Stimulated activated memory B cell treated with anti-CD40 and anti-IgM and Interleukin-4, amounts not matched to agents 10 μg/mL and 1 μg/mL and 100 μg/mL, for 72 hours (primary cell): ENCODE data around the gene PSORS1C1.

Experiments
- ATAC-seq: fragments of 150-1000 bp; cut with Tn5 transposase; 2 replicates; pipeline ENCODE4 v1.10.0; 2021
- H3K27ac Mint-ChIP-seq: one replicate; pipeline ENCODE4 v1.8.0; 2022; ENCODE audit warnings: mild to moderate bottlenecking, mixed read lengths
- H3K27me3 Mint-ChIP-seq: one replicate; pipeline ENCODE4 v1.8.0; 2022; ENCODE audit warnings: mixed read lengths
- H3K36me3 Mint-ChIP-seq: one replicate; pipeline ENCODE4 v1.8.0; 2022; ENCODE audit warnings: mixed read lengths
- H3K4me1 Mint-ChIP-seq: one replicate; pipeline ENCODE4 v1.8.0; 2022; ENCODE audit warnings: mixed read lengths
- H3K4me3 Mint-ChIP-seq: one replicate; pipeline ENCODE4 v1.8.0; 2022; ENCODE audit warnings: mild to moderate bottlenecking, moderate library complexity, mixed read lengths
- H3K9me3 Mint-ChIP-seq: one replicate; pipeline ENCODE4 v1.8.0; 2022; ENCODE audit warnings: mixed read lengths

PSORS1C1 gene

DNA sequence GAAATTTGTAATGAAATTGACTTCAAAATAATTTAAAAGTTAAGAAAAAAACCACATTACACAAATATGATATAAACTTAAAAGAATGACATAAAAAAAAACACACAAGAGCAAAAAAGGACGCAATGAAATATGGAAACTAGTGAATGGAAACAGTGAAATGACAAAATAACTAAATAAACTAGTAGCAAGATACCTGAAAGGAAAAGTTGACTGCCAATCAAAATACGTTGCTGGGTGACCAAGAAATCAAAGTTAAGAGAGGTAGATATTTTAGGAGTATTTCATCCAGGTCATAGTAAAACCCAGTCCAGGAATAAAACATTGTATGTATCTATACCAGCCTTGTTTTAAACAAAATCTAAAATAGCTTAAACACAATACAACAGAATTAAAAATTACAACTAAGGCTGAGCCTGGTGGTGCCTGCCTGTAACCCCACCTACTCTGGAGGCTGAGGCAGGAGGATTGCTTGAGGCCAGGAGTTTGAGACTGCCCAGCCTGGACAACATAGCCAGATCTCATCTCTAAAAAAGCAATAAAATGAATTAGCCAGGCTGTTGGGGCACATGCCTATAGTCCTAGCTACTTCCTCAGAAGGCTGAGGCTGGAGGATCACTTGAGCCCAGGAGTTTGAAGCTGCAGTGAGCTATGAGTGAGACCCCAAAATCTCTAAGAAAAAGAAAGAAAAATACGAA lies 24.2 kb upstream of the PSORS1C1 start:
- H3K36me3 Mint-ChIP-seq = no peaks in the 10 kb centered on the region
- H3K27ac Mint-ChIP-seq = no peak overlapping the region
- H3K27me3 Mint-ChIP-seq = peaks cover 26% of the 10 kb centered on the region
- H3K4me1 Mint-ChIP-seq = peaks cover 25% of the 10 kb centered on the region
- ATAC-seq = no peak
- no peaks in the 10 kb centered on the region for H3K9me3 Mint-ChIP-seq
- no peak overlapping the region for H3K4me3 Mint-ChIP-seq

DNA sequence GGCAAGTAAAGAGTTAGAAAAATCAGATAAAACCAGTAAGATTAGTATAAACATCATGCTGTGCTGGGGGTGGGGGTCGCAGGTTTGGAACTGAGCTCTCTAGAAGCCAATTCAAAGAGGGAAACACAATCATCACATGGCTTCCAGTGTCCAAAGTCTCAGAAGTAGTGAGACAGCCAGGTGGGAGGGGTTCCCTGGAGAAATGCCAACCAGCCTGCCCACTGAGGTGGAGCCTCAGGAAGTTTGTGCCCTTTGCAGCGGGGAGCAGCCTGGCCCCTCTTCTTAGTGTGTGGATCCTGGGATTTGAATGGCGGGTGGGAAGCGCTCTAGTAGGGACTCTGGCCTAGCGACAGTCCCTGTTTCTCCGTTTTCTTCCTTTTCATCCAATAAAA lies 23.6 kb upstream of the PSORS1C1 start:
- Mint-ChIP-seq H3K4me3 (no peak overlapping the region), H3K36me3 (no peaks in the 10 kb centered on the region)
- no peak for ATAC-seq

DNA sequence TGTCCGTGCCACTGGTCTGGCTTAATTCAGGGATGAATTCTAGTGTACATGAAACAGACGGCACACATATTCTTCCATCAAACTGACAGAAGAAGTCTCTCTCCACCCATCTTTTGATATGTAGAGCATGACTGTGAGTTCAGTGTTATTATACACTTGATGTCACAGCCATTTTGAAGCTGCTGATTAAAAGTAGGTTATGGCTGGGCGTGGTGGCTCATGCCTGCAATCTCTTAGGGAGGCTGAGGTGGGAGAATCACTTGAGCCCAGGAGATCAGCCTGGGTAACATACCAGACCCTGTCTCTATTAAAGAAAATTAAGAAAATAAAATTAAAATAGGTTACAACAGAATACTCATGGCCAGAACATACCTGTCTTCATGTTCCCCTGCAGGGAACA lies 22.9 kb upstream of the PSORS1C1 start:
- Mint-ChIP-seq H3K4me3 (no peak overlapping the region), H3K4me1 (peaks cover 25% of the 10 kb centered on the region), H3K27ac (no peak overlapping the region), H3K27me3 (peaks cover 17% of the 10 kb centered on the region), H3K9me3 (no peaks in the 10 kb centered on the region), H3K36me3 (no peaks in the 10 kb centered on the region)
- no peak for ATAC-seq

More for the DNA sequence above, 23.6 kb upstream of the PSORS1C1 start:
- peaks cover 25% of the 10 kb centered on the region for H3K4me1 Mint-ChIP-seq
- H3K9me3 Mint-ChIP-seq = no peaks in the 10 kb centered on the region
- peaks cover 21% of the 10 kb centered on the region for H3K27me3 Mint-ChIP-seq
- no peak overlapping the region for H3K27ac Mint-ChIP-seq

DNA sequence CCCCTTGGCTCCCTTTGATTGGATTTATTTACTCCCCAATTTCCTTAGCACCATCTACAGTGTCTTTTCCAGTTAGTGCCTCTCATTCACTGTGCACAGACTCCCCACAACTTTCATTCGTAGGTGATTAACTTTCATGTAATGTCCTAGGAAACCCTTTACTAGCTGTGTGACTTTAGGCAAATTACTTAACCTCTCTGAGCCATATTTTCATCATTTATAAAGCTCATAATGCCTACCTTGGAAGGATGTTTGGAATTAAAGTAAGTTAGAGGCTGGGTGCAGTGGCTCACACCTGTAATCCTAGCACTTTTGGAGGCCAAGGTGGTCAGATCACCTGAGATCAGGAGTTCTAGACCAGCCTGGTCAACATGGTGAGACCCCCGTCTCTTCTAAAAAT lies 22.4 kb upstream of the PSORS1C1 start:
- H3K4me1 Mint-ChIP-seq = peaks cover 23% of the 10 kb centered on the region
- H3K4me3 Mint-ChIP-seq = no peak overlapping the region
- peaks cover 14% of the 10 kb centered on the region for H3K27me3 Mint-ChIP-seq
- no peaks in the 10 kb centered on the region for H3K36me3 Mint-ChIP-seq
- no peak for ATAC-seq
- no peaks in the 10 kb centered on the region for H3K9me3 Mint-ChIP-seq
- H3K27ac Mint-ChIP-seq = no peak overlapping the region

DNA sequence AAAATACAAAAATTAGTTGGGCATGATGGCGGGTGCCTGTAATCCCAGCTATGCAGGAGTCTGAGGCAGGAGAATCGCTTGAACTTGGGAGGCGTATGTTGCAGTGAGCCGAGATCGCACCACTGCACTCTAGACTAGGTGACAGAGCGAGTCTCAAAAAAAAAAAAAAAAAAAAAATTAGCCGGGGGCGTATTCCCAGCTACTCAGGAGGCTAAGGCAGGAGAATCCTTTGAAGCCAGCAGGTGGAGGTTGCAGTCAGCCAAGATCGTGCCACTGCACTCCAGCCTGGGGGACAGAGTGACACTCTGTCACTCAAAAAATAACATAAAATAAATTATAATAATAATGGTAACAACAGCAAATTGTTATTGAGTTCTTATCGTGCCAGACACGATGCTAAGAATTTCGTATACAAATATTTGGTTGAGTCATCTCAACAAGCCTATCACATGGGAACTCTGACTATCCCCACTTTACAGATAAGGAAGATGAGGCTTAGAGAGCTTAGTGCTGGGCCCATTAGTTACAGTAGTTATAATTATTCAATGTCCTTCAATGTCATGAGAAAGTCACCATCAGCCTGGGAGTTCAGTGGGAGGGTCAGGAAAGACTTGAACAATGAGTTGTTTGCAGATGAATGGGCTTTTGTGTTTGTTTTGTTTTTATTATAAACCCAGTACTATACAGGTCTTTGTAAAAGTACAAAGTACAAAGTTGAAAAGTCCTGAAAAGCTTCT lies 21.7 kb upstream of the PSORS1C1 start:
- peaks cover 7% of the 10 kb centered on the region for H3K27me3 Mint-ChIP-seq
- H3K36me3 Mint-ChIP-seq = no peaks in the 10 kb centered on the region
- ATAC-seq = no peak
- no peak overlapping the region for H3K4me3 Mint-ChIP-seq
- H3K9me3 Mint-ChIP-seq = no peaks in the 10 kb centered on the region
- no peak overlapping the region for H3K27ac Mint-ChIP-seq
- peaks cover 16% of the 10 kb centered on the region for H3K4me1 Mint-ChIP-seq

DNA sequence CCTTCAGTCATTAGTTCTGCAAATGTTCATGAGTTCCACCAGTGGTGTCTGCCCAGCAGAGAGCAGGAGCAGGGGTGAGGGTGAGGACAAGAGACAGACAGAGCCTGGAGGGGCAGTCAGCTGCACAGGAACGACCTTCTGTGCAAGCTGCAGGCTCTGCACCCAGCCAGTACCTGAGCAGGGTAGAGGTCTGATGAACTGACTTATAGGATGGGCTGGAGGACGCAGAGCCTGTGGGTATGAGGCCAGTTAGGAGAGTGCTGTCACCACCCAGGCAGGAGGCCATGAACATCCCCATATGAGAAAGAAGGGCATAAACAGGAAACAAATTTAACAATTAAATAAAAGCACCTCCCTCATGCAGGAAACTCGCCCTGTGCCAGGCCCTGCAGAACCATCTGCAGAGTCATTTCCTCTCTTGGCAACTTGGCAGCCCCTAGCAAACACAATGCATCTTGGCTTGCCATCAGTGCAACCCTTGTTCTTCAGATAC lies 20.2 kb upstream of the PSORS1C1 start:
- Mint-ChIP-seq H3K4me1 (peaks cover 16% of the 10 kb centered on the region), H3K27me3 (no peaks in the 10 kb centered on the region), H3K4me3 (no peak overlapping the region), H3K27ac (peak overlapping the region; percentile 71), H3K9me3 (no peaks in the 10 kb centered on the region), H3K36me3 (no peaks in the 10 kb centered on the region)
- ATAC-seq = peak; percentile 61

DNA sequence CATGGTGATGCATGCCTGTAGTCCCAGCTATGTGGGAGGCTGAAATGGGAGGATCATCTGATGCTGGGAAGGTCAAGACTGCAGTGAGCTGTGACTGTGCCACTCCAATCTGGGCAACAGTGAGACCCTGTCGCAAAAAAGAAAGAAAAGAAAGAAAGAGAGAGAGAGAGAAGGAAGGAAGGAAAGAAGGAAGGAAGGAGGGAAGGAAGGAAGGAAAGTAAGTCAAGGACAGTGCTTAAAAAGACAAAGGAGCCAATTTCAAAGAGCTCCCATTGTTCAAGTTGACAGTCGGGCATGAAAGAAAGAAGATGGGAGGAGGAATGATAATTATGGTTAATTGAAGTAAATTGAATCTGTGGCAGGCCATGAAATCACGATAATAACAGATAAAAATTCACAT lies 18.4 kb upstream of the PSORS1C1 start:
- H3K27me3 Mint-ChIP-seq = no peaks in the 10 kb centered on the region
- ATAC-seq = no peak
- H3K36me3 Mint-ChIP-seq = no peaks in the 10 kb centered on the region
- H3K9me3 Mint-ChIP-seq = no peaks in the 10 kb centered on the region
- H3K4me3 Mint-ChIP-seq = no peak overlapping the region
- peak overlapping the region; percentile 9 for H3K27ac Mint-ChIP-seq
- peaks cover 16% of the 10 kb centered on the region for H3K4me1 Mint-ChIP-seq

DNA sequence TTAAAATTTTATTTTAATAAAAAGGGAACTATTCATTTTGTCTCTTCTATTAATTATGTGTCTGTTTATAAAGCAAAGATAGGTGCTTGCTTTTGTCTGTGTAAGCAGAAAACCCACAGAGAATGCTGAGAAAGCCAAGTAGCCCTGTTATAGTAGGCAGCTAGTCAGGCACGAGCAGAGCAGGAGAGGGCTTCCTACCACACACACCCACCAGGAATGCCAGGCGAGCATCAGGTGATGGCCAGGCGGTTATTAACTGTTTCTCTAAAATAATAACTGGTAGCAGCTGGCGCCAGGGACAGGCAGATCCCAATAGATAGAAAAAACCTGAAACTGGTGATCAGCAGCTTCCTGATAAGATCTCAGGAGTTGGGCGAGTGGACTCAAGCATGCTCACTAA lies 17.9 kb upstream of the PSORS1C1 start:
- no peak for ATAC-seq
- H3K36me3 Mint-ChIP-seq = no peaks in the 10 kb centered on the region
- H3K4me1 Mint-ChIP-seq = peaks cover 16% of the 10 kb centered on the region
- H3K4me3 Mint-ChIP-seq = no peak overlapping the region
- H3K27ac Mint-ChIP-seq = peak overlapping the region; percentile 9
- H3K27me3 Mint-ChIP-seq = no peaks in the 10 kb centered on the region
- H3K9me3 Mint-ChIP-seq = no peaks in the 10 kb centered on the region

DNA sequence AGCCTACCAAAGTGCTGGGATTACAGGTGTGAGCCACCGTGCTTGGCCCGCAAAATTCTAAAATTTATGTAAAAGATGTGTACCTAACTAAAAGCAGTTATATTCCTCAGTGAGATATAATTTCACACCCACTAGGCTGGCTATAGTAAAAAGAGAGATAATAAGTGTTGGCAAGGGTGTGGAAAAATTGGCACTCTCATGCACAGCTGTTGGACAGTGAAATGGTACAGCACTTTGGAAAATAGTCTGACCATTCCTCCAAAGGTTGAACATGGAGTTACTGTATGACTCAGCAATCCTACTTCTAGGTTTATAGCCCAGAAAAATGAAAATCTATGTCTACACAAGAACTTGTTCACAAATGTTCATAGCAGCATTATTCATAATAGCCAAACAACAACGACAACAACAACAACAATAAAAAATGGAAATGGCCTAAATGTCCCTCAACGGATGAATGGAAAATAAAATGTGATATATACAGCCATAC lies 16.1 kb upstream of the PSORS1C1 start:
- no peaks in the 10 kb centered on the region for H3K27me3 Mint-ChIP-seq
- no peak overlapping the region for H3K27ac Mint-ChIP-seq
- peaks cover 16% of the 10 kb centered on the region for H3K4me1 Mint-ChIP-seq
- H3K9me3 Mint-ChIP-seq = no peaks in the 10 kb centered on the region
- ATAC-seq = no peak
- no peaks in the 10 kb centered on the region for H3K36me3 Mint-ChIP-seq
- no peak overlapping the region for H3K4me3 Mint-ChIP-seq

DNA sequence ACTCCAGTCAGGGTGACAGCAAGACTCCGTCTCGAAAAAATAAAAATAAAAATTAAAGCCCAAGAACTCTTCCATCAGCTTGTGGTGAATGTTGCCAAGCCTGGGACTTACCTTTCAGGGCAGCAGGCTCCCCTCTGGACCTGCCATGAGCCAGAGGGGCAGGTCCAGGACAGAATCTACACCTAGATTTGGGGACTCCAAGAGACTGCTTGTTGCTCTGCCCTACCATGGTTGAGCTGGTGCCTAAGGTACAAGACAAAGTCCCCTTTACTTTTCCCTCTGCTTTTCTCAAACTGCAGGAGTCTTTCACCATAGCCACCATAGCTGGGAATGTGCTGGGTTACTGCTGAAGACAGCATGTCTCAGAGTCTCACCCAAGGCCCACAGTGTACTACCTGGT lies 11.5 kb upstream of the PSORS1C1 start:
- Mint-ChIP-seq H3K27ac (no peak overlapping the region), H3K4me3 (no peak overlapping the region), H3K36me3 (no peaks in the 10 kb centered on the region), H3K27me3 (no peaks in the 10 kb centered on the region), H3K4me1 (no peaks in the 10 kb centered on the region), H3K9me3 (no peaks in the 10 kb centered on the region)
- ATAC-seq = no peak

DNA sequence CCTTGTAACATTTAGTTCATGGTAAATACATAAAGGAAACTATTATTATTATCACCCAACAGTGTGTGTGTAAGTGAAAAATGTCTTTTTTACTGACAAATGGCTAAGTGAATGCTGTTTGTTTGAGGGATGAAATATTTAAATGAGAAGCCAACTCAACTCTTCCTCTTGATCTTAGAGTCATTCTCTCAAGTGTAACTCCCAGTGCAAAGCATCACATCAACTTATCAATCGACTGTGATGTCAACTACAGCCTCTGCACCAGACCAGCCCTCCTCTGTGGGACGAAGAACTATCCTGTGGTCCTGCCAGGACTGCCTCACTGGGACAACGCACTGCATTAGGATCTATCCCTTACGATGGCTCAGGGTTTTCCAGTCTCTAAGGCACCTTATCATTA lies 7.5 kb upstream of the PSORS1C1 start:
- H3K27ac Mint-ChIP-seq = no peak overlapping the region
- H3K36me3 Mint-ChIP-seq = no peaks in the 10 kb centered on the region
- H3K27me3 Mint-ChIP-seq = peaks cover 30% of the 10 kb centered on the region
- no peaks in the 10 kb centered on the region for H3K4me1 Mint-ChIP-seq
- no peak for ATAC-seq
- H3K9me3 Mint-ChIP-seq = no peaks in the 10 kb centered on the region
- H3K4me3 Mint-ChIP-seq = no peak overlapping the region

DNA sequence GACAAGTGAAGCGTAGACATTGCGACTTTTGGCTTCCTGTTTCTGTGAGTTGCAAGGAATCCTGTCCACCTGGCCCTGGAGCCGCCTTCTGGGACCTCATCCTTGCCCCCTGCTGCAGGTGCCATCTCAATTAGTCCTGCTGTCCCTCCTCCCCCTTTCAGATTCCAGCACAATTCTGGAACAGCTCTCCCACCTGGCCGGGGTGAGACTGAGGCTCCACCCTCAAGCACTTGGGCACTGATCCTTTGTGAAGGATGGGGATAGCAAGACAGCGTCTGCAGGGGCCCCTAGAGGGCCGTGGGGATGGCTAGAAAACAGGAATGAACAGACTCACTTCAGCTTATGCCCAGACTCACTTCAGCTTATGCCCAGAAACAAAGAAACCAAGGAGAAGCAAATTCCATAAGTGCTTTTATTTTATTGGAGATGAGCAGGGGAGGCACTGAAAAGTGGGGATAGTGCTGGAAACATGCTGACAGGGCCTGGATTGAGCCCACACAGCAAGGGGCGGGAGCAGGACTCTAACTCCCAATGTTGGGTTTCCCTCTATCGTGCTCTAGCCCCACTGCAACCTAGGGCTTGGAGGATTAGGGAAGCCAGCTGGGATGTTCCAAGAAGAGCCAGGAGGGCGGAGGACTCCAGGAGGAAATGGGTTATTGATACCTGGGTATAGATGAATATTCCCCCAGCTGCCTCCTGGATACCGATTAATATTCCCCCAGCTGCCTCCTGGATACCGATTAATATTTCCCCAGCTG lies 3.6 kb upstream of the PSORS1C1 start:
- ATAC-seq = no peak
- H3K36me3 Mint-ChIP-seq = no peaks in the 10 kb centered on the region
- no peak overlapping the region for H3K27ac Mint-ChIP-seq
- H3K27me3 Mint-ChIP-seq = peaks cover 60% of the 10 kb centered on the region
- no peaks in the 10 kb centered on the region for H3K9me3 Mint-ChIP-seq
- peaks cover 17% of the 10 kb centered on the region for H3K4me1 Mint-ChIP-seq
- H3K4me3 Mint-ChIP-seq = no peak overlapping the region

DNA sequence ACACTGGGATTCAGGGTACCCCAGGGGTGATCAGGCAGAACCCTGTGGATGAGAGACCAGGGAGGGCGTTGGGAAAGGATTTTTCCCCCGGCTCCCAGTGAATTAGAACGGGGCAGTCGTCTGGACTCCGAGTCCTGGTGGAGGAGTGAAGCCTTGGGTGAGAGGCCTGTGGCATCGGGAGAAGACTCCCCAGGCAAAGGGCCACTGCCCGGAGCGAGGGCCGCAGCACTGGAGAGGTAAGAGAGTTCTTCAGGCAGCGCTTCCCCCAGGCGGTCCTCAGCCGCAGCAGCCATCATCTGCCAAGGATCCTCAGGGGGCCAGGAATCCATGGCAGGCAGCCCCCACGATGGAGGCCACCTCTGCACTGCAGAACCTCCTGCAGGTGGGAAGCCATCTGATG lies 2.9 kb upstream of the PSORS1C1 start:
- H3K4me1 Mint-ChIP-seq = peaks cover 17% of the 10 kb centered on the region
- no peak for ATAC-seq
- no peak overlapping the region for H3K27ac Mint-ChIP-seq
- H3K4me3 Mint-ChIP-seq = no peak overlapping the region
- no peaks in the 10 kb centered on the region for H3K9me3 Mint-ChIP-seq
- peaks cover 67% of the 10 kb centered on the region for H3K27me3 Mint-ChIP-seq
- H3K36me3 Mint-ChIP-seq = no peaks in the 10 kb centered on the region

DNA sequence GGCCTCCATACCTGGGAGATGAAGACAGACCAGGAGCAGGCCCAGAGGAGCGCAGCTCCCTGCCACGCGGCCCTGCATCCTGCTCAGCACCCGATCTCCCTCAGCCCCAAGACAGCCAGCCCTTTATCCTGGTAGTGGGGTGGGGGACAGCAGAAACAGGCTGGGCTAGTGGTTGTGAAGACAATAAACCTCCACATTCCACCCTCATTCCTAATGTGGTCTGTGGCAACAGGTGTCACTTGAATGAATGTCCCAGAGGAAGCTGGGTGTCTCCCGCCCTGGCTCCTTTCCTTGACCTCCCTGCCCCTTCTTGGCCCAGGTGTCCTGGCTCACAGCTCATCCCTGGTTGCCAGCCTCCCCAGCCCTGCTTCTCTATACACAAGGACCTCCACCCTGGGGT lies 2.1 kb upstream of the PSORS1C1 start, which contains the start of gene C6orf15:
Gene C6orf15 (minus strand): TSS at position 98 of the 400 bp plus-strand sequence. CDS start 20 bp downstream, at position 78.
- H3K27ac Mint-ChIP-seq = no peak within 1 kb of the TSS
- no peaks in the 10 kb centered on the region for H3K9me3 Mint-ChIP-seq
- no peaks in the 10 kb centered on the region for H3K36me3 Mint-ChIP-seq
- no peak for ATAC-seq
- H3K4me1 Mint-ChIP-seq = peaks cover 17% of the 10 kb centered on the region
- H3K27me3 Mint-ChIP-seq = peaks cover 72% of the 10 kb centered on the region
- H3K4me3 Mint-ChIP-seq = no peak within 1 kb of the TSS

DNA sequence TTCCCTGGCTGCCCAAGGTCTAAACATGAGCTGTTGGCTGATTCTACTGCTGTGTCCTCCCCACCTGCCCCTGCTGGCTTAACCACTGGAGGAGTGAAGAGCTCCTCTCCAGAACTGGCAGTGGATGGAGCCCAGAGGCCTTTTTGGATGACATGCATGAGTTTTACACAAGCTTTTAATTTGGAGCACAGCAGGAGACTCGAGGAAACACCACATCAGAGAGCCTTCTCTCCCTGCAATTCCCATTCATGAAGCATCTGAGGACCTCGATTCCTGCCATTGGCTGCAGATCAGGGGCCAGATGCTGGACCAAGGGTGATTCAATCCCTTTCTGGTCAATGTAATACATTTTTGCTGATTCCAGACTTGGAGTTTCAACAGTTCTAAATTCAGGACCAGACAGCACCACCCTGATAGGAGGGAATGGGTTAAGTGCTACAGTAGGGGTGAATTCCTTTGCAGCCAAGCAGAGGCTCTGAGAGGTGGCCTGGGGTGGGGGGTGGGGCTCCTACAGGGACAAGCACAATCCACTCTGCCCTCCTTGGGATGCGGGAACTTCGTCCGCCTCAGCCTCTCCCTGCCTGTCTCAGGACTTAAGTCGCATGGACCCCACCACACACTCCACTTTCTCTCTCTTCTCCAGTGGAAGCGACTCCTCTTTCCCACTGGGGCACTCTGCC lies 599 bp upstream of the PSORS1C1 start:
- Mint-ChIP-seq H3K27ac (no peak overlapping the region), H3K4me1 (peaks cover 17% of the 10 kb centered on the region), H3K27me3 (peaks cover 85% of the 10 kb centered on the region), H3K36me3 (no peaks in the 10 kb centered on the region), H3K4me3 (no peak overlapping the region), H3K9me3 (no peaks in the 10 kb centered on the region)
- ATAC-seq = no peak
